ENCODE results near the gene SEZ6. TPM values are rescaled to one million over a fixed set of nuclear protein-coding genes. Genes with fewer than 3 reads are reported as not detected.

The SEZ6 gene
- total and polyA plus RNA-seq, 2 of the 4 experiments (the other 2 are of a cell fraction) = not detected

DNA sequence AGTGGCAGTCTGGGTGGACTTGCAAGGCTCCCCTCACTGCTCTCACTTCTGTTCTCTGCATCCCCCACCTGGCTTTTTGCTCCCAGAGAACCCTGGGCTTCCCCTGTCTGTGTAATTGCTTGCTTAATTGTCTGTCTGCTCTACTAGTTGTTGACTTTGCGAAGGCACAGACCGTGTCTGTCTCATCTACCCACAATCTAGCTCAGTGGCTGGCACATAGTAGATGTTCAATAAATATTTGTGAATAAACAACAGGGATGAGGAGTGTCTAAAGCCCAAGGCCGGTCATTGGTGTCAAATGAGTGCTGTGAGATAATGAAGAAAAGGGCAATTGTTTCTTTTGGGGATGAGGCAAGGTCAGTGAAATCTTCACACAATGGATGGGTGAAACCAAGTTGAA, 2.8 kb upstream of the SEZ6 start:
- H4K5ac ChIP-seq (ENCODE audit: low read depth, low read length) = no peak overlapping the region
- DNase-seq (no peak), ATAC-seq (ENCODE audit: low read depth) (no peak)
- no peak overlapping the region for H3K4me2 ChIP-seq (ENCODE audit: low read depth, low read length)
- no peak overlapping the region for H4K8ac ChIP-seq (ENCODE audit: low read depth in 2 of 2, low read length in 2 of 2)
- H3K18ac ChIP-seq (ENCODE audit: low read depth, low read length) = no peak overlapping the region
- no peak overlapping the region for H2AK5ac ChIP-seq (ENCODE audit: low read depth, low read length)
- in situ Hi-C loops (cut with MboI; ENCODE audit: low sequenced_read_pairs) (no loop called here), dilution Hi-C loops (cut with HindIII; ENCODE audit: low sequenced_read_pairs, unreplicated experiment) (no loop called here), intact Hi-C loops (cut with micrococcal nuclease) (no loop called here)
- H2BK120ac ChIP-seq (ENCODE audit: low read depth, low read length) = no peak overlapping the region
- no TSS peak for BruUV-seq (replicated peaks)
- no peak overlapping the region for H3K4me3 ChIP-seq (ENCODE audit: insufficient read depth, low read depth, low read length)
- H4K91ac ChIP-seq (ENCODE audit: insufficient read depth, low read depth, low read length) = no peak overlapping the region
- no peak overlapping the region for H2AFZ ChIP-seq (replicated peaks; ENCODE audit: low read length, poor library complexity)
- H4K20me1 ChIP-seq (ENCODE audit: insufficient read depth, low read length) = peaks cover 3% of the 10 kb centered on the region; the same call in 1 of the 2 replicates
- peaks cover 3% of the 10 kb centered on the region for H3K4me1 ChIP-seq (ENCODE audit: control insufficient read depth, insufficient read depth, low read length)
- no peak overlapping the region for H3K56ac ChIP-seq (ENCODE audit: extremely low read depth, insufficient read depth, low read length)
- no peak overlapping the region for H3K27ac ChIP-seq (ENCODE audit: insufficient read depth, low read length)
- POLR2A ChIA-PET (ENCODE audit: unreplicated experiment) = no interaction called here
- no peak overlapping the region for H2AK9ac ChIP-seq (replicated peaks; ENCODE audit: low read depth, low read length, poor library complexity)
- peaks cover 1% of the 10 kb centered on the region; the same call in 1 of the 2 replicates for H3K9me3 ChIP-seq (ENCODE audit: control insufficient read depth, insufficient read depth, low read length)
- H3K14ac ChIP-seq (replicated peaks; ENCODE audit: low read depth, low read length) = no peak overlapping the region
- WGBS, 2 experiments (ENCODE audit: extremely low coverage in 2 of 2, insufficient read length in 1 of 2) = no CpG with 5 or more reads among the region's 3 CpGs
- H2BK20ac ChIP-seq (ENCODE audit: low read depth, low read length) = no peak overlapping the region
- peaks cover 76% of the 10 kb centered on the region for H3K27me3 ChIP-seq (ENCODE audit: control insufficient read depth, insufficient read depth, low read length)
- CTCF ChIA-PET = no interaction called here
- no peaks in the 10 kb centered on the region for H3K79me1 ChIP-seq (ENCODE audit: low read depth in 1 of 2, low read length in 2 of 2)
- H2BK15ac ChIP-seq (ENCODE audit: low read depth, low read length) = no peak overlapping the region
- no peak for TF ChIP-seq NFE2L2 (IDR thresholded peaks at IDR 0.05; ENCODE audit: low read depth, low read length)
- TF ChIP-seq SMC3 (IDR thresholded peaks at IDR 0.05; ENCODE audit: low read depth, low read length) = no peak
- no peak for TF ChIP-seq CHD1 (IDR thresholded peaks at IDR 0.05; ENCODE audit: low read depth, low read length)
- TF ChIP-seq MXI1 (IDR thresholded peaks at IDR 0.05; ENCODE audit: borderline replicate concordance, low read depth, low read length) = no peak
- no peak for TF ChIP-seq MAFK (IDR thresholded peaks at IDR 0.05; ENCODE audit: low read depth, low read length)
- no peak for TF ChIP-seq POLR2A (IDR thresholded peaks at IDR 0.05; ENCODE audit: low read depth, low read length)
- no peak overlapping the region for H3K23ac ChIP-seq (ENCODE audit: low read depth, low read length)
- H3K9me1 ChIP-seq (ENCODE audit: insufficient read depth, low read length) = 0 out of 2 replicates have a peak, but pooled peaks cover 3% of the 10 kb centered on the region
- H2BK5ac ChIP-seq (ENCODE audit: low read depth, low read length, poor library complexity, severe bottlenecking) = no peak overlapping the region
- no peak overlapping the region for H3K9ac ChIP-seq (ENCODE audit: low read depth, low read length)
- no peak overlapping the region for H3K4ac ChIP-seq (ENCODE audit: low read depth, low read length)
- H3K36me3 ChIP-seq (ENCODE audit: control insufficient read depth, insufficient read depth, low read length) = no peaks in the 10 kb centered on the region
